CD4-positive, alpha-beta T cell treated with Interferon gamma for 1 hour (primary cell): ENCODE results near the gene ZBTB5.
"Not testable (repeated sequence)": the region's sequence is repeated elsewhere in the genome, so short reads cannot be mapped to it uniquely, and the experiment has no call there.

Experiments used
- DNase-seq: peaks from one replicate; pipeline ENCODE4 v3.0.0-alpha.2; 2020

ZBTB5 gene

GRCh38 chr9:37485389-37486255, 20.4 kb upstream of the ZBTB5 start, which contains the start of gene POLR1E:
Gene POLR1E (plus strand): TSS chr9:37485948. CDS start chr9:37486048, 100 bp downstream.
- peak; percentile 96 for DNase-seq

GRCh38 chr9:37480759-37481158, 15.5 kb upstream of the ZBTB5 start:
- no peak for DNase-seq

- not testable (repeated sequence) for DNase-seq
Measured at GRCh38 chr9:37477987-37478619, 12.9 kb upstream of the ZBTB5 start.

GRCh38 chr9:37477443-37477842, 12.2 kb upstream of the ZBTB5 start:
- DNase-seq: not testable (repeated sequence)

GRCh38 chr9:37476930-37477329, 11.7 kb upstream of the ZBTB5 start:
- DNase-seq: no peak

- no peak for DNase-seq
Measured at GRCh38 chr9:37474438-37474837, 9.2 kb upstream of the ZBTB5 start.

- not testable (repeated sequence) for DNase-seq
Measured at GRCh38 chr9:37473982-37474381, 8.7 kb upstream of the ZBTB5 start.

GRCh38 chr9:37471942-37472684, 6.9 kb upstream of the ZBTB5 start:
- no peak for DNase-seq

GRCh38 chr9:37468620-37469019, 3.4 kb upstream of the ZBTB5 start:
- DNase-seq: no peak

- DNase-seq: not testable (repeated sequence)
Measured at GRCh38 chr9:37467530-37467929, 2.3 kb upstream of the ZBTB5 start.

- DNase-seq: no peak
Measured at GRCh38 chr9:37466037-37466709, 923 bp upstream of the ZBTB5 start.

GRCh38 chr9:37464426-37465248, 613 bp downstream of the ZBTB5 start:
- DNase-seq: peak; percentile 74

- DNase-seq: no peak
Measured at GRCh38 chr9:37464006-37464405, 1.2 kb downstream of the ZBTB5 start.

GRCh38 chr9:37456817-37457216, 8.4 kb downstream of the ZBTB5 start:
- no peak for DNase-seq

GRCh38 chr9:37455884-37456647, 9.2 kb downstream of the ZBTB5 start:
- no peak for DNase-seq

GRCh38 chr9:37454238-37454637, 11.0 kb downstream of the ZBTB5 start:
- no peak for DNase-seq

- no peak for DNase-seq
Measured at GRCh38 chr9:37453827-37454226, 11.4 kb downstream of the ZBTB5 start.

- DNase-seq: no peak
Measured at GRCh38 chr9:37452611-37453010, 12.6 kb downstream of the ZBTB5 start.

GRCh38 chr9:37451628-37452027, 13.6 kb downstream of the ZBTB5 start:
- DNase-seq: no peak

GRCh38 chr9:37449862-37450632, 15.2 kb downstream of the ZBTB5 start:
- DNase-seq: no peak
